HG03280 (cell line): Measurements from ENCODE around the gene TTC28.

Experiments used
- ATAC-seq: cut with Tn5 transposase; IDR thresholded peaks from one replicate; pipeline ENCODE4 v1.9.1; 2021; ENCODE audit warnings: mild to moderate bottlenecking, moderate library complexity; ENCODE audit not compliant: unreplicated experiment

TTC28 gene

GRCh38 chr22:28034145-28034759, 645.4 kb downstream of the TTC28 start:
- ATAC-seq: no peak

GRCh38 chr22:28032861-28033260, 646.8 kb downstream of the TTC28 start:
- ATAC-seq: no peak

- ATAC-seq: no peak
Observed at GRCh38 chr22:28031383-28031922, 648.2 kb downstream of the TTC28 start.

- ATAC-seq: no peak
Observed at GRCh38 chr22:28030473-28030872, 649.2 kb downstream of the TTC28 start.

- no peak for ATAC-seq
Observed at GRCh38 chr22:28029956-28030355, 649.7 kb downstream of the TTC28 start.

GRCh38 chr22:28029201-28029948, 650.3 kb downstream of the TTC28 start:
- ATAC-seq: no peak

- no peak for ATAC-seq
Observed at GRCh38 chr22:28027453-28028448, 651.9 kb downstream of the TTC28 start.

GRCh38 chr22:28025866-28026575, 653.6 kb downstream of the TTC28 start:
- no peak for ATAC-seq

- no peak for ATAC-seq
Observed at GRCh38 chr22:28025333-28025732, 654.3 kb downstream of the TTC28 start.

- no peak for ATAC-seq
Observed at GRCh38 chr22:28024422-28024888, 655.2 kb downstream of the TTC28 start.

- no peak for ATAC-seq
Observed at GRCh38 chr22:28023774-28024173, 655.9 kb downstream of the TTC28 start.

GRCh38 chr22:28023036-28023435, 656.6 kb downstream of the TTC28 start:
- ATAC-seq: no peak

GRCh38 chr22:28021998-28022660, 657.5 kb downstream of the TTC28 start:
- no peak for ATAC-seq

GRCh38 chr22:28021116-28021997, 658.3 kb downstream of the TTC28 start:
- no peak for ATAC-seq

GRCh38 chr22:28019881-28020861, 659.5 kb downstream of the TTC28 start:
- no peak for ATAC-seq

- no peak for ATAC-seq
Observed at GRCh38 chr22:28019360-28019759, 660.3 kb downstream of the TTC28 start.

- no peak for ATAC-seq
Observed at GRCh38 chr22:28018461-28018927, 661.1 kb downstream of the TTC28 start.

GRCh38 chr22:28017859-28018258, 661.8 kb downstream of the TTC28 start:
- no peak for ATAC-seq
